Astrocyte (in vitro differentiated cells and primary cell): ENCODE measurements around the gene FER. TPM values are rescaled to one million over a fixed set of nuclear protein-coding genes. Genes with fewer than 3 reads are reported as not detected.

Experiments
- DNase-seq: peaks from one replicate; pipeline ENCODE4 v3.0.0-alpha.2; 2010; ENCODE audit warnings: low read depth
- FAIRE-seq: peaks from 2 replicates; lab custom pipeline; 2011; peaks lifted over from hg19 to GRCh38; lab: Jason Lieb, UNC
- H2AFZ ChIP-seq: 2 replicates; pipeline ENCODE4 v1.6.0; 2012; ENCODE audit warnings: low read depth, low read length, inconsistent platforms
- H3K27ac ChIP-seq: 2 replicates; pipeline ENCODE4 v1.5.1; 2011; ENCODE audit warnings: low read depth, low read length, inconsistent platforms
- H3K27me3 ChIP-seq: 2 replicates; pipeline ENCODE4 v1.6.0; 2011; ENCODE audit warnings: low read length, inconsistent platforms; ENCODE audit not compliant: insufficient read depth
- H3K36me3 ChIP-seq: 2 replicates; pipeline ENCODE4 v1.5.1; 2011; ENCODE audit warnings: low read length, inconsistent platforms; ENCODE audit not compliant: insufficient read depth
- H3K4me1 ChIP-seq: 2 replicates; pipeline ENCODE4 v1.5.1; 2011; ENCODE audit warnings: low read length, inconsistent platforms; ENCODE audit not compliant: insufficient read depth
- H3K4me2 ChIP-seq: 2 replicates; pipeline ENCODE4 v1.6.0; 2012; ENCODE audit warnings: low read length, inconsistent platforms
- H3K4me3 ChIP-seq: 2 replicates; pipeline ENCODE4 v1.5.1; 2011; ENCODE audit warnings: low read depth, mild to moderate bottlenecking, low read length, inconsistent platforms; ENCODE audit not compliant: insufficient read depth
- H3K79me2 ChIP-seq: 2 replicates; pipeline ENCODE4 v1.6.0; 2012; ENCODE audit warnings: mild to moderate bottlenecking, low read length, inconsistent platforms; ENCODE audit not compliant: insufficient read depth
- H3K9ac ChIP-seq: 2 replicates; pipeline ENCODE4 v1.6.0; 2012; ENCODE audit warnings: mild to moderate bottlenecking, low read length, inconsistent platforms
- H3K9me3 ChIP-seq: 2 replicates; pipeline ENCODE4 v1.5.1; 2012; ENCODE audit warnings: low read depth, mild to moderate bottlenecking, low read length, inconsistent platforms; ENCODE audit not compliant: insufficient read depth
- H4K20me1 ChIP-seq: 2 replicates; pipeline ENCODE4 v1.6.0; 2012; ENCODE audit warnings: low read length, inconsistent platforms; ENCODE audit not compliant: insufficient read depth
- H3K27ac Mint-ChIP-seq: one replicate; pipeline ENCODE4 v1.8.0; 2021; ENCODE audit warnings: mild to moderate bottlenecking, mixed read lengths; ENCODE audit not compliant: unreplicated experiment
- H3K27me3 Mint-ChIP-seq: one replicate; pipeline ENCODE4 v1.8.0; 2021; ENCODE audit warnings: low read depth, mixed read lengths; ENCODE audit not compliant: unreplicated experiment
- H3K36me3 Mint-ChIP-seq: one replicate; pipeline ENCODE4 v1.8.0; 2021; ENCODE audit warnings: low read depth, mixed read lengths; ENCODE audit not compliant: unreplicated experiment
- H3K4me1 Mint-ChIP-seq: one replicate; pipeline ENCODE4 v1.8.0; 2021; ENCODE audit warnings: low read depth, mixed read lengths; ENCODE audit not compliant: unreplicated experiment
- H3K4me3 Mint-ChIP-seq: one replicate; pipeline ENCODE4 v1.8.0; 2021; ENCODE audit warnings: mild to moderate bottlenecking, moderate library complexity, mixed read lengths; ENCODE audit not compliant: unreplicated experiment
- H3K9me3 Mint-ChIP-seq: one replicate; pipeline ENCODE4 v1.8.0; 2021; ENCODE audit warnings: mild to moderate bottlenecking, mixed read lengths; ENCODE audit not compliant: unreplicated experiment
- EZH2 ChIP-seq: IDR thresholded peaks from 2 replicates; pipeline ENCODE4 v1.6.1; 2012; ENCODE audit warnings: mild to moderate bottlenecking, low read length, inconsistent platforms; ENCODE audit not compliant: insufficient read depth
- total RNA-seq: library from RNA; stranded (reverse); gene quantifications from 2 replicates; pipeline ENCODE4 v1.2.1, GENCODE V29; 2021
- TF ChIP-seq, protein P1 (sequence below): IDR thresholded peaks from 2 replicates; pipeline ENCODE4 v1.5.1; 2011; ENCODE audit warnings: low read depth, mild to moderate bottlenecking, inconsistent platforms, low read length, moderate library complexity; ENCODE audit not compliant: insufficient read depth

Gene FER
- total RNA-seq, 1 donor from 2014 or later = 21.6 TPM

DNA sequence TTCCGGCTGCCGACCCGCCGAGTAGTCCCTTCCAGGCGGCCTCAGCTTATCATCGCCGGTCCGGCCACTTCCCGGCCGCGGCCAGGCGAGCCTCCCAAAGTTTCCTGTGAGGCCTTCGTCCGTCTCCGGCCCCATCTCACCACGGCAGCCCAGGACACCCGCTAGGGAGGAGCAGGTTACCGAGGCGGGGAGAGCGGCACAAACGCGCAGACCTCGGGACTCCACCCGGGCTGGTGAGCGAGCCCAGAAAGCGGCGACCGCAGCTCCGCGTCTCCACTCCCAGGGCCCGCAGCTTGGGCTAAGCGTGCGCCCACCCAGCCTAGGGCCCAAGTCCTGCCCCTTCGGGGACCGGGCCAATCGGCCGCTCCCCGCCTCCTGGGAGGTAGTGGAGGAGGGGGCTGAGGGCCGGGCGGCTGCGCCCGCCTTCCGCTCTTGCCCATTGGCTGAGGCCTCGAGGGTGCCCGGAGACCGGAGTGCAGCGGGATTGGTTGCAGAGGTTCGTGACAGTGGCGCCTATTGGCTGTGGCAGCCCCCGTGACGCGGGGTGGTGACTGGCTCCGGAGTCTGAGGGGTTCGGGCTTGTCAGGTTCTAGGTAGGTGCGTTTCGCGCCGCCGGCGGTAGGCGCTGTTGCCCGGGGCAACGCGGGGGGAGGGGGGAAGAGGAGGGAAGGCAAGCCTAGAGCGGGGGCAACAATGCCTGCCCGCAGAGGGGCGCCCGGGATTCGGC lies 867 bp downstream of the FER start:
- H3K36me3 Mint-ChIP-seq = no peaks in the 10 kb centered on the region
- Histone ChIP-seq H3K4me1 (peaks cover 15% of the 10 kb centered on the region), H3K4me2 (peak overlapping the region; percentile 90), H3K9ac (peak overlapping the region; percentile 95), H3K27me3 (no peaks in the 10 kb centered on the region), H3K4me3 (peak overlapping the region; percentile 82), H3K27ac (peak overlapping the region; percentile 97), H3K9me3 (no peaks in the 10 kb centered on the region), H2AFZ (peak overlapping the region; percentile 61), H3K36me3 (no peaks in the 10 kb centered on the region), H4K20me1 (no peaks in the 10 kb centered on the region), H3K79me2 (peaks cover 42% of the 10 kb centered on the region)
- H3K4me3 Mint-ChIP-seq = peak overlapping the region; percentile 98
- peaks cover 13% of the 10 kb centered on the region for H3K4me1 Mint-ChIP-seq
- TF ChIP-seq, protein P1, sequence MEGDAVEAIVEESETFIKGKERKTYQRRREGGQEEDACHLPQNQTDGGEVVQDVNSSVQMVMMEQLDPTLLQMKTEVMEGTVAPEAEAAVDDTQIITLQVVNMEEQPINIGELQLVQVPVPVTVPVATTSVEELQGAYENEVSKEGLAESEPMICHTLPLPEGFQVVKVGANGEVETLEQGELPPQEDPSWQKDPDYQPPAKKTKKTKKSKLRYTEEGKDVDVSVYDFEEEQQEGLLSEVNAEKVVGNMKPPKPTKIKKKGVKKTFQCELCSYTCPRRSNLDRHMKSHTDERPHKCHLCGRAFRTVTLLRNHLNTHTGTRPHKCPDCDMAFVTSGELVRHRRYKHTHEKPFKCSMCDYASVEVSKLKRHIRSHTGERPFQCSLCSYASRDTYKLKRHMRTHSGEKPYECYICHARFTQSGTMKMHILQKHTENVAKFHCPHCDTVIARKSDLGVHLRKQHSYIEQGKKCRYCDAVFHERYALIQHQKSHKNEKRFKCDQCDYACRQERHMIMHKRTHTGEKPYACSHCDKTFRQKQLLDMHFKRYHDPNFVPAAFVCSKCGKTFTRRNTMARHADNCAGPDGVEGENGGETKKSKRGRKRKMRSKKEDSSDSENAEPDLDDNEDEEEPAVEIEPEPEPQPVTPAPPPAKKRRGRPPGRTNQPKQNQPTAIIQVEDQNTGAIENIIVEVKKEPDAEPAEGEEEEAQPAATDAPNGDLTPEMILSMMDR = no peak
- TF ChIP-seq EZH2 = no peak
- H3K27ac Mint-ChIP-seq = peak overlapping the region; percentile 97
- peak; percentile 97 for DNase-seq
- peak; percentile 62 for FAIRE-seq
- no peaks in the 10 kb centered on the region for H3K9me3 Mint-ChIP-seq
- H3K27me3 Mint-ChIP-seq = no peaks in the 10 kb centered on the region

DNA sequence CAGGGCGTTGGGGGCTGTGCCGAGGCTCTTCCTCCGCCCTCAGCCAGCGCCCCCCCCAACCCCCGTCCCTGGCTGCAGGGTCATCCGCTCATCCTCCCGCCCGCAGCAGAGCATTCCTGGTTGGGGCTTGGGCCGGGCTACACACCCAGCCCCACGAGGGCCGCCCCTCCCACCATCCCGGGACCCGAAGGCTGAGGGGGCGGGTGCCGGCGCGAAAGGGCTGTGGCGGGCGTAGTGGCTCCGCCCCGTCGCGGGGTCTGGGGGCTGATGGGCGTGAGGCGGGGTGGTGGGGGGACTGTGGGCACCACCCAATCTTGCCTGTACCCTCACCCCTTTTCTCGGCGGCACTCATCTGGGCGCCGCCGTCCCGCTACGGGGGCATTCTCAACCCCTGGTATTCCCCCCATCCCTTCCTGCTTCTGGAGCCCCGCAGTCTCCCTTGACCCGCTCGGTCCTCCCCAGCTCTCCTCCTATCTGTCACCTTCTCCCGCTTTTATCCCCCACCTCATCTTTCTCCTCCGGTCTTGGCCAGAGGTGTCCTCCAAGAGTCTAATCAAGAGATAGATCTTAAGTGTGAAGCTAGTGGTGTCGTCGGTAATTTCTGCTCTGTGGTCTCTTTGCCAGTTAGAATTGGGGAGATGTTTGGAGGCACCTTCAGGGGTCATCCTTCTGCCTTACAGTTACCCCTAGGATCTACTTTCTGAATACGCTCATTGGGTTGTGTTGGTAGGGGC lies 1.6 kb downstream of the FER start:
- H3K4me1 ChIP-seq = peaks cover 22% of the 10 kb centered on the region
- Mint-ChIP-seq H3K4me1 (peaks cover 16% of the 10 kb centered on the region), H3K27me3 (no peaks in the 10 kb centered on the region), H3K27ac (peak overlapping the region; percentile 67), H3K4me3 (peak overlapping the region; percentile 98), H3K9me3 (no peaks in the 10 kb centered on the region), H3K36me3 (no peaks in the 10 kb centered on the region)
- H2AFZ ChIP-seq = peak overlapping the region; percentile 42
- FAIRE-seq (no peak), DNase-seq (peak; percentile 3)
- no peaks in the 10 kb centered on the region for H4K20me1 ChIP-seq
- peak overlapping the region; percentile 95 for H3K9ac ChIP-seq
- no peaks in the 10 kb centered on the region for H3K36me3 ChIP-seq
- H3K27ac ChIP-seq = peak overlapping the region; percentile 78
- peak overlapping the region; percentile 82 for H3K4me3 ChIP-seq
- TF ChIP-seq EZH2 = no peak
- TF ChIP-seq, protein P1 = no peak
- no peaks in the 10 kb centered on the region for H3K9me3 ChIP-seq
- no peaks in the 10 kb centered on the region for H3K27me3 ChIP-seq
- peaks cover 49% of the 10 kb centered on the region for H3K79me2 ChIP-seq
- H3K4me2 ChIP-seq = peak overlapping the region; percentile 90
